Uterus (tissue), 4 donors: ENCODE data around the gene NCAM2. TPM values are rescaled to one million over a fixed set of nuclear protein-coding genes. Genes with fewer than 3 reads are reported as not detected.

ENCODE experiments used
- DNase-seq, 2 donors: peaks; one replicate each; pipeline ENCODE4 v3.0.0-alpha.2; 2019 to 2020
- H3K27ac ChIP-seq, 2 donors: fragments of 200-600 bp; sonication (generic); 1 replicate in 1 of 2; 2 replicates in 1 of 2; pipeline ENCODE4 v1.5.1; 2016 to 2018
- H3K27me3 ChIP-seq, 2 donors: fragments of 200-600 bp; sonication (generic); one replicate each; pipeline ENCODE4 v1.5.1; 2018 to 2019; ENCODE audit warnings: control low read depth in 1 of 2
- H3K36me3 ChIP-seq, 2 donors: fragments of 200-600 bp; sonication (generic); one replicate each; pipeline ENCODE4 v1.5.1; 2019; ENCODE audit warnings: control low read depth in 1 of 2
- H3K4me1 ChIP-seq, 2 donors: fragments of 200-600 bp; sonication (generic); one replicate each; pipeline ENCODE4 v1.5.1; 2018 to 2019; ENCODE audit warnings: control low read depth in 1 of 2
- H3K4me3 ChIP-seq, 2 donors: fragments of 200-600 bp; sonication (generic); 1 replicate in 1 of 2; 2 replicates in 1 of 2; pipeline ENCODE4 v1.5.1; 2018 to 2019; ENCODE audit warnings: mild to moderate bottlenecking in 1 of 2
- H3K9me3 ChIP-seq, 2 donors: fragments of 200-600 bp; sonication (generic); one replicate each; pipeline ENCODE4 v1.5.1; 2019; ENCODE audit warnings: control low read depth in 1 of 2
- POLR2A ChIP-seq, 2 donors: fragments of 450-650 bp; IDR thresholded peaks; one replicate each; pipeline ENCODE4 v1.6.1; 2016; ENCODE audit warnings: antibody characterized with exemption in 2 of 2, mild to moderate bottlenecking in 1 of 2, moderate library complexity in 1 of 2
- intact Hi-C: fragments of 100-400 bp; cut with DNase I; formaldehyde crosslinking; loops from one replicate; pipeline ENCODE4 v1.15.1; 2023; ENCODE audit warnings: low total_unique reads
- total RNA-seq, 4 donors: library from RNA; depleted of rRNA in 3 of 4; stranded (reverse); fragments of >200 nt in 3 of 4; gene quantifications; one replicate each; pipeline versions ENCODE4 v1.1.0 to v1.2.4, GENCODE V29; 2014 to 2023
- TF ChIP-seq, protein P1 (sequence below), 4 experiments: fragments of 200-600 bp in 2 of 4; fragments of 450-650 bp in 2 of 4; sonication (generic) in 2 of 4; IDR thresholded peaks; one replicate each; pipeline ENCODE4 v1.5.1; 2016 to 2019; ENCODE audit warnings: antibody characterized with exemption in 4 of 4, mild to moderate bottlenecking in 2 of 4, moderate library complexity in 1 of 4
- donor health status: DM: yes; HTN: yes; CAD: no.

The NCAM2 gene
- total RNA-seq, 4 donors from 2014 or later = 1.2 to 214 (median 26.1) TPM

DNA sequence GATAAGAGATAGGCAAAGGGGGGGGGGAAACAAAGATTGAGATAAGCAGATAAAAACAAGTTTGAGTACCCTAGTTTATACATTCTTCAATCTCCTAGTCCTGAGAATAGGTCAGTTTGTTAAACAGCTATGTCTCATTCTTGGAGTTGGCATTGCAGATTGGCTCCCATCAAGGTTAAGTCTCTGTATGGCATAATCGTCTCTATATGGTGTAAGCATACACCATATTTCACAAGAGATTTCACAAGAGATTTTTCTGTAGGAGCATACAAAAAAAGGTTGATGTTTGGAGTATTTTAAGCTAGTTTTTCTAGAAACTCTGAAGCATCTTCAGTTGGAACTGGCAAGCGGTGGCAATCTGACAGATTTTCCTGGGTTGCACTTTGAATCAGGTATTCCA, 35.8 kb downstream of the NCAM2 start:
- no peak overlapping the region for H3K27ac ChIP-seq
- no peak for TF ChIP-seq POLR2A (IDR thresholded peaks at IDR 0.05)
- TF ChIP-seq, protein P1, sequence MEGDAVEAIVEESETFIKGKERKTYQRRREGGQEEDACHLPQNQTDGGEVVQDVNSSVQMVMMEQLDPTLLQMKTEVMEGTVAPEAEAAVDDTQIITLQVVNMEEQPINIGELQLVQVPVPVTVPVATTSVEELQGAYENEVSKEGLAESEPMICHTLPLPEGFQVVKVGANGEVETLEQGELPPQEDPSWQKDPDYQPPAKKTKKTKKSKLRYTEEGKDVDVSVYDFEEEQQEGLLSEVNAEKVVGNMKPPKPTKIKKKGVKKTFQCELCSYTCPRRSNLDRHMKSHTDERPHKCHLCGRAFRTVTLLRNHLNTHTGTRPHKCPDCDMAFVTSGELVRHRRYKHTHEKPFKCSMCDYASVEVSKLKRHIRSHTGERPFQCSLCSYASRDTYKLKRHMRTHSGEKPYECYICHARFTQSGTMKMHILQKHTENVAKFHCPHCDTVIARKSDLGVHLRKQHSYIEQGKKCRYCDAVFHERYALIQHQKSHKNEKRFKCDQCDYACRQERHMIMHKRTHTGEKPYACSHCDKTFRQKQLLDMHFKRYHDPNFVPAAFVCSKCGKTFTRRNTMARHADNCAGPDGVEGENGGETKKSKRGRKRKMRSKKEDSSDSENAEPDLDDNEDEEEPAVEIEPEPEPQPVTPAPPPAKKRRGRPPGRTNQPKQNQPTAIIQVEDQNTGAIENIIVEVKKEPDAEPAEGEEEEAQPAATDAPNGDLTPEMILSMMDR (IDR thresholded peaks at IDR 0.05) = no peak
- no peak overlapping the region for H3K4me3 ChIP-seq
- H3K36me3 ChIP-seq = no peaks in the 10 kb centered on the region
- no peaks in the 10 kb centered on the region for H3K27me3 ChIP-seq
- H3K4me1 ChIP-seq = no peaks in the 10 kb centered on the region
- no peaks in the 10 kb centered on the region for H3K9me3 ChIP-seq
- no peak for DNase-seq
- intact Hi-C loops = no loop called here

DNA sequence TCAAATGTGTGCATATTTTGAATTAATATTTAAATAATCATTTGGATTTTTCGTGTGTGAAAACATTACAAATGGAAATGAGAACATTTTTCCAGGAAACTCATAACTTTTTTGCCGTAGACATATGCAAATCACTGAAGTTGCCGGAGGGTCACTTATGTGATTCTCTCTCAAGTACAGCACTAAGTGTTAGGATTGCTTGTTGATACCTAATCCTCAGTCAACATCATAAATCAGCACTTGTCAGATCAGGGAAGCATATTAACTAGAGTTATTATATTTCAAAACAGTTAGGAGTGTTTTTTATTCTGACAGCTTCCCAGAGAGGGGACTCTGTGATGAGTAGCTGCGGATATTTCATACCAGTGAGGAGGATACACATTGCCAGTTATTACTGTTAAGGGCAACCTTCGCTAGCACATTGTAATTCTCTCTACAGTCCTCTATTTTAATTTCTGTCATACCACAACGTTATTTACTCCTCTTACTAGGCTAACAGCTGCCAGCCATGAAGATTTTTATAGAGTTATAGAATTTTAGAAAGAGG, 41.5 kb downstream of the NCAM2 start:
- Histone ChIP-seq H3K4me3 (no peak overlapping the region), H3K4me1 (no peaks in the 10 kb centered on the region), H3K9me3 (no peaks in the 10 kb centered on the region), H3K36me3 (no peaks in the 10 kb centered on the region), H3K27me3 (no peaks in the 10 kb centered on the region), H3K27ac (no peak overlapping the region)
- TF ChIP-seq, protein P1 (IDR thresholded peaks at IDR 0.05) = no peak
- TF ChIP-seq POLR2A (IDR thresholded peaks at IDR 0.05) = no peak
- intact Hi-C loops = no loop called here
- no peak for DNase-seq

DNA sequence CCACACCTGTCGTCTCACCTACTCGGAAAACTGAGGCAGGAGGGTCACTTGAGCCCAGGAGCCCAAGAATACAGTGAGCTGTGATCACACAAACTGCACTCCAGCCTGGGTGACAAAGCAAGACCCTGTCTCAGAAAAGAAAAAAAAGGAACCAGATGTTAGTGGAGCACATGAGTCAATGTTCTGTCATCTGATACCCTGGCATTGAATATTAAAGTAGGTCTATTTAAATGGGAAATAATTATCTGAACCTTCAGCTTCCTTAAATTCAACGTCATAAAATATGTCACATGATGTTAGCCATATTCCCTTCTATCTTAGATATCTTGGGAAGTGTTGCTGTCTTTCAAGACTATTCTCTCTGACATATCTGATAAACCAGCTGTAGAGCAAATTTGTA, 47.3 kb downstream of the NCAM2 start:
- no peaks in the 10 kb centered on the region for H3K4me1 ChIP-seq
- no peaks in the 10 kb centered on the region for H3K36me3 ChIP-seq
- no peak for TF ChIP-seq POLR2A (IDR thresholded peaks at IDR 0.05)
- TF ChIP-seq, protein P1 (IDR thresholded peaks at IDR 0.05) = no peak
- no peak overlapping the region for H3K4me3 ChIP-seq
- no peaks in the 10 kb centered on the region for H3K27me3 ChIP-seq
- no peak overlapping the region for H3K27ac ChIP-seq
- H3K9me3 ChIP-seq = no peaks in the 10 kb centered on the region
- DNase-seq = no peak
- intact Hi-C loops = no loop called here

DNA sequence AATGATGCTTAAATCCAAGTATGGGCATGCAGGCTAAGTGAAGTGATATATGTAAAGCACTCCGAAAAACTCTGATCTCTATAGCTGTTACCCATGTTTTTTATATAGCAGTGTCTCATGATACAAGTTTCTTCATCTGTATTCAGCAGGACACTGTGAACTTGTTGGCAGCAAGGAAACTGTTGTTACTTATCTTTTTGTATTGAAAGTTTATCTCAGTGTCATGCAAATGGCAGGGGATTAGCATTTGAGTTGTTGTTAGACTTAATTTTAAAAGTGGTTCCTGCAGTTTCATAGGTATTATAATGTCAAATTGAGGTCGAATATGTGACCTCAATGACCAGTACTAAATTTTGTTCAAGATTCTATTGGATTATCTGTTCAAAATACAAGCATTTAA, 47.9 kb downstream of the NCAM2 start:
- TF ChIP-seq POLR2A (IDR thresholded peaks at IDR 0.05) = no peak
- TF ChIP-seq, protein P1 (IDR thresholded peaks at IDR 0.05) = no peak
- H3K36me3 ChIP-seq = no peaks in the 10 kb centered on the region
- H3K4me3 ChIP-seq = no peak overlapping the region
- intact Hi-C loops = no loop called here
- no peaks in the 10 kb centered on the region for H3K9me3 ChIP-seq
- H3K27ac ChIP-seq = no peak overlapping the region
- H3K4me1 ChIP-seq = no peaks in the 10 kb centered on the region
- no peaks in the 10 kb centered on the region for H3K27me3 ChIP-seq
- DNase-seq = no peak

DNA sequence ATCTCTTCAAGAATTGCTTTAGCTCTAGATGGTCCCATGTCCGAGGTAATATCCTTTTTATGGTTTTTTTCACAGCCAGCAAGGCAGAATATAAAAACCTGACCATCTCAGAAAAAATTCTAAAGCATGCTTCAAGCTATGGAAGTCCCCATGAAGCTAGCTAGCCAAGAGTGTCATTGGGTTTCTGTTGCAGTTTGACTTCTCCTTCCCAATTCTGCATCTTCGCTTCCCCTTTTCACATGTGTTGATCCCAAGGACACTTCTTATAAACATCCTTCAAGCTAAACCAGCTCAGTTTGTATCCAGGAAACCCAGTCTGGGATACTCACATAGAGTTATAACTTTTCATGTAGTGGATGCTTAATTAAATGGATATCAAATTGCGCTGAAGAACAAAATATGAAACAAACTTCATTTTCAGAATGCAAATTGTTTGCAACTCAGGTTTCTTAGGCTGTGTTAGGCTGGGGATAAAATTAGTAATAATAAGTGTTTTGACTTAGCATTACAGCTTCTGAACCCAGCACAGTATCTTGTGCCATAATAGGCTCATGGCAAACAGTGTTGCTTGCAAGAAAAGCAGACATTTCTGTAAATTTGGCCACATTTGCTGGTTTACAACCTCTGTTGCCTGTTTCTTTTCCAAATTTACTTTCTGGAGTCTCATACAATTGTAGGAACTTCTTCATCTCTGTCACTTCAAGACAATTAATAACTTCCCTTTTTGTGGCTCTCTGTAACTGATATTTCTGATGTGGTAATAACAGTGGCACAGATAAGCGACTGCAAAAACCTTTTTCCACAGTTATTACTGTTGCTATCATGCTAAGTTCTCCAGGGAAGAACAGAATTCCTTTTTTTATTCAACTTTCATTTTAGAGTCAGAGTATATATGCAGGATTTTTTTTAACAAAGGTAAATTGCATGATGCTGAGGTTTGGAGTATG, 53.2 kb downstream of the NCAM2 start:
- H3K27me3 ChIP-seq = no peaks in the 10 kb centered on the region
- H3K4me3 ChIP-seq = no peak overlapping the region
- TF ChIP-seq, protein P1 (IDR thresholded peaks at IDR 0.05) = no peak
- no peak for TF ChIP-seq POLR2A (IDR thresholded peaks at IDR 0.05)
- no peaks in the 10 kb centered on the region for H3K4me1 ChIP-seq
- no peak for DNase-seq
- no peaks in the 10 kb centered on the region for H3K9me3 ChIP-seq
- intact Hi-C loops = no loop called here
- H3K27ac ChIP-seq = no peak overlapping the region
- no peaks in the 10 kb centered on the region for H3K36me3 ChIP-seq
